T-cell (primary cell): ENCODE data around the gene CRABP2. TPM values are rescaled to one million over a fixed set of nuclear protein-coding genes. Genes with fewer than 3 reads are reported as not detected.

Experiments used
- ATAC-seq, 4 experiments: fragments of 200-7000 bp in 3 of 4; fragments of 150-1000 bp in 1 of 4; cut with Tn5 transposase; replicated peaks in 1 of 4; 1 replicate in 3 of 4; 2 replicates in 1 of 4; pipeline ENCODE4 v1.10.0; 2021; ENCODE audit warnings: moderate library complexity in 3 of 4, mild to moderate bottlenecking in 2 of 4, moderate number of reproducible peaks in 1 of 4
- CTCF ChIA-PET, 2 donors: fragments of 300-600 bp; sonication (Branson Sonifier 250); formaldehyde crosslinking; loops; one replicate each; lab custom pipeline; 2022; ENCODE audit warnings: antibody characterized with exemption in 2 of 2; lab: Charles Lee
- POLR2A ChIA-PET, 2 donors: fragments of 300-600 bp; sonication (Branson Sonifier 250); formaldehyde crosslinking; loops; one replicate each; lab custom pipeline; 2022; ENCODE audit warnings: antibody characterized with exemption in 2 of 2; lab: Charles Lee
- DNase-seq, 35 experiments: peaks; one replicate each; pipeline versions ENCODE4 v3.0.0 to v3.0.0-alpha.2; 2013 to 2023
- H3K27ac ChIP-seq: one replicate; pipeline ENCODE4 v1.5.1; 2013; ENCODE audit warnings: low read length
- H3K27me3 ChIP-seq, 2 experiments: replicated peaks in 1 of 2; 1 replicate in 1 of 2; 2 replicates in 1 of 2; pipeline versions ENCODE4 v1.6.1 to v1.7.0; 2013; ENCODE audit warnings: low read length in 1 of 2, mixed read lengths in 1 of 2; ENCODE audit not compliant: control insufficient read depth in 2 of 2, insufficient read depth in 2 of 2; ENCODE audit errors: extremely low read depth in 1 of 2
- H3K36me3 ChIP-seq, 2 donors: 1 replicate in 1 of 2; 2 replicates in 1 of 2; pipeline versions ENCODE4 v1.6.1 to v1.7.0; 2013; ENCODE audit warnings: low read length in 1 of 2; ENCODE audit not compliant: control insufficient read depth in 2 of 2, insufficient read depth in 1 of 2; ENCODE audit errors: extremely low read depth in 1 of 2
- H3K4me1 ChIP-seq, 2 experiments: 1 replicate in 1 of 2; 2 replicates in 1 of 2; pipeline versions ENCODE4 v1.6.1 to v1.7.0; 2013; ENCODE audit warnings: low read length in 2 of 2, mixed read lengths in 1 of 2; ENCODE audit not compliant: insufficient read depth in 2 of 2, control insufficient read depth in 1 of 2; ENCODE audit errors: extremely low read depth in 1 of 2
- H3K4me3 ChIP-seq, 2 donors: 1 replicate in 1 of 2; 2 replicates in 1 of 2; pipeline versions ENCODE4 v1.5.1 to v1.7.0; 2013; ENCODE audit warnings: mild to moderate bottlenecking in 2 of 2, low read length in 1 of 2, moderate library complexity in 1 of 2; ENCODE audit not compliant: control insufficient read depth in 1 of 2; ENCODE audit errors: extremely low read depth in 1 of 2
- H3K9me3 ChIP-seq: 2 replicates; pipeline ENCODE4 v1.7.0; 2013
- H3K27ac Mint-ChIP-seq, 2 donors: one replicate each; pipeline ENCODE4 v1.8.0; 2020 to 2021; ENCODE audit warnings: mild to moderate bottlenecking in 2 of 2, mixed read lengths in 2 of 2
- H3K27me3 Mint-ChIP-seq, 2 donors: one replicate each; pipeline ENCODE4 v1.8.0; 2021 to 2022; ENCODE audit warnings: mixed read lengths in 2 of 2
- H3K36me3 Mint-ChIP-seq: one replicate; pipeline ENCODE4 v1.8.0; 2021; ENCODE audit warnings: mixed read lengths
- H3K4me1 Mint-ChIP-seq, 3 donors: one replicate each; pipeline ENCODE4 v1.8.0; 2020 to 2022; ENCODE audit warnings: mixed read lengths in 3 of 3, mild to moderate bottlenecking in 1 of 3
- H3K4me3 Mint-ChIP-seq, 3 donors: one replicate each; pipeline ENCODE4 v1.8.0; 2020 to 2022; ENCODE audit warnings: mild to moderate bottlenecking in 3 of 3, mixed read lengths in 3 of 3, moderate library complexity in 3 of 3
- H3K9me3 Mint-ChIP-seq, 3 donors: one replicate each; pipeline ENCODE4 v1.8.0; 2020 to 2022; ENCODE audit warnings: mixed read lengths in 3 of 3
- WGBS: methylation state at CpG from one replicate; pipeline ENCODE4 v1.1.5; 2013; ENCODE audit warnings: missing lambda C conversion rate; ENCODE audit not compliant: insufficient coverage; 5-methylcytosine and 5-hydroxymethylcytosine counted together
- total RNA-seq, 35 experiments: library from RNA in 6 of 35; stranded (reverse) in 6 of 35; fragments of 120-200 nt in 1 of 35; gene quantifications; one replicate each; pipeline versions ENCODE4 v1.2.1 to v1.2.4 and lab custom pipeline; 2013 to 2026

CRABP2 gene
- total RNA-seq, 5 donors from 2014 or later (not counting 1 experiment from before 2014, with no cell fraction given) = 0.76 to 3.6 (median 1.6) TPM

DNA sequence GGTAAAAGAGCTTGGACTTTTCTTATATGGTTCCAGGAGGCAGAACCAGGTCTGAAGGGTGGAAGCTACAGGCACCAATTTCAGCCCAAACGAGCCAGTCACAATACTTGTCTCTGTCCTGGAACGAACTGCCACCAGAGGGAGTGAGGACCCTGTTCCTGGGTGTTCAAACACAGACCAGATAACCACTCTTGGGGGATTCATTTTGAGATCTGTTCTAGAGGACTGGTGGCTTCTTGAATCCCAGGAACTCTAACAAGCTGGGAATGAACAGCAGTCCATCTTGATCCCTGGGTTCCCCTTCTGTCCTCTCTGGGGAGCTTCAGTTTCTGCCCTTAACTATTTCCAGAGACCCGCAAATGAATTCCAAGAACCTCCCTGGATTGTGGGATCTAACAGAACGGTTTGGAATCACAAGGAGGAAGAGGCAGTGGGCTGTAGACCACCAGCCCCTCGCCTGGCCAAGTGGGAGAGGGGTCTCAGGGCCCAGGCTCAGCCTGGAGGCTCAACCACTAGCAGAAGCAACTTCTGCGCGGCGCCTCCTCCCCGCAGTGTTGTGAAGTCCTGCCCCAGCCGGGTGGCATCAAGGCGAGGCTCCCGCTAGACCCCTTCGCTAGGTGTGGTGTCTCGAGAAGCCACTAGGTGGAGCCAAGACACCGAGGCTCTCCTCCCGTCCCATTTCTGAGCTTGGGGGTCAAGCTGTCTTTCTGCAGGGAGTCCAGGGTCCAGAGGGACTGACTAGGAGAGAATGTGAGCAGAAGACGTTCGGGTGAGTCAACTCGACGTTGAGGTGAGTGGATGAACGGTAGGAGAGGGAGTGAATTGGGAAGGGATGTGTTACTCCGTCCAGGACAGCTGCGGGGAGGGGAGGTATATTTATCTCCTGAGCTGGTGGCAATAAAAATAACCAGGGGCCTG is 16.1 kb downstream of the CRABP2 start:
- no peaks in the 10 kb centered on the region for H3K9me3 ChIP-seq
- ATAC-seq = peak; percentile 94 to 96 (median 96)
- no peak overlapping the region for H3K4me3 ChIP-seq
- Mint-ChIP-seq H3K9me3 (no peaks in the 10 kb centered on the region), H3K36me3 (no peaks in the 10 kb centered on the region), H3K4me1 (peaks cover 23 to 33% (median 26%) of the 10 kb centered on the region in 3 donors), H3K4me3 (peak overlapping the region in 1 of 3 donors; percentile 25), H3K27ac (peak overlapping the region in 1 of 2 donors; percentile 12), H3K27me3 (peaks cover 41 to 61% of the 10 kb centered on the region in 2 donors)
- 2% methylated on average over 18 of the region's 23 CpGs for WGBS
- H3K27me3 ChIP-seq = peaks cover 5 to 84% of the 10 kb centered on the region in 2 experiments
- no peaks in the 10 kb centered on the region for H3K36me3 ChIP-seq
- H3K4me1 ChIP-seq = peaks cover 18 to 32% of the 10 kb centered on the region in 2 experiments
- ChIA-PET POLR2A (interaction anchor here (0.5 to 0.6 kb wide), 3 partner anchors 53 to 110 kb away, joined by 3 to 6 read pairs (median 3); no protein-coding TSS in a partner anchor), CTCF (interaction anchor here (0.6 to 6.2 kb wide), 25 partner anchors 11 to 396 kb away, joined by 3 to 68 read pairs (median 4); partner anchors contain the start of genes CRABP2 (in 2 of the 2), METTL25B (in 2 of the 2), ISG20L2 (in 1 of the 2) and MRPL24 (in 1 of the 2))
- H3K27ac ChIP-seq = no peak overlapping the region
- peak; percentile 43 to 84 (median 70) for DNase-seq

DNA sequence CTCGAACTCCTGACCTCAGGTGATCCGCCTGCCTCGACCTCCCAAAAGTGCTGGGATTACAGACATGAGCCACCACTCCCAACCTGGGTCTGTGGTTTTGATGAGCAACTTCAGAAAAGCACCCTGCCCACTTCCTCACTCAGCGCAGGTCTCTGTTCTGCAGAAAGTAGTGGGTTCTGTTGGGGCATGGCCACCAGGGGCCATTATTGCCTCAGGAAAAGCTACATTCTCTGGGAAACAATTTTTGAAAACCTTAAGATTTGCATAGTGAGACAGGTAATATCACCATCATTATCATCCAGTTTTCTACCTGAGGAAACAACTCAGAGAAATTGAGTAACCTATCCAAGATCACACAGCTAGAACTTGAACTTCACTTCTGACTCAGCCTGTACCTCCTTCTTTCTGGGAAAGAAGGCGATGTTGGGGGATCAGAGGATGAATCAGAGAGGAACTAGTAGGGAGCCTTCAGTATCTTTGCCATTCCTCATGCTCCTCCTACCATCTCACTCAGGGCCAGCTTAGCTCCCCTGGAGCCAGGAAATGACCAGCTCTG is 21.1 kb downstream of the CRABP2 start:
- Mint-ChIP-seq H3K9me3 (no peaks in the 10 kb centered on the region), H3K27me3 (peaks cover 25 to 47% of the 10 kb centered on the region in 2 donors), H3K36me3 (no peaks in the 10 kb centered on the region), H3K27ac (no peak overlapping the region), H3K4me3 (no peak overlapping the region), H3K4me1 (peaks cover 17 to 19% (median 19%) of the 10 kb centered on the region in 3 donors)
- DNase-seq (peak in 3 of 35 experiments; percentile 20 to 47 (median 31)), ATAC-seq (peak; percentile 70 to 86 (median 78))
- H3K36me3 ChIP-seq = no peaks in the 10 kb centered on the region
- H3K4me3 ChIP-seq = no peak overlapping the region
- H3K4me1 ChIP-seq = peaks cover 3 to 11% of the 10 kb centered on the region in 2 experiments
- peaks cover 6 to 66% of the 10 kb centered on the region in 2 experiments for H3K27me3 ChIP-seq
- H3K9me3 ChIP-seq = no peaks in the 10 kb centered on the region
- H3K27ac ChIP-seq = no peak overlapping the region
- ChIA-PET POLR2A (no interaction called here), CTCF (interaction anchor here (0.6 to 1.8 kb wide), 5 partner anchors 22 to 244 kb away, joined by 3 to 7 read pairs (median 3); partner anchors contain the start of gene CRABP2 (in 1 of the 2))
- WGBS = 0% methylated on average over 2 of the region's 5 CpGs

DNA sequence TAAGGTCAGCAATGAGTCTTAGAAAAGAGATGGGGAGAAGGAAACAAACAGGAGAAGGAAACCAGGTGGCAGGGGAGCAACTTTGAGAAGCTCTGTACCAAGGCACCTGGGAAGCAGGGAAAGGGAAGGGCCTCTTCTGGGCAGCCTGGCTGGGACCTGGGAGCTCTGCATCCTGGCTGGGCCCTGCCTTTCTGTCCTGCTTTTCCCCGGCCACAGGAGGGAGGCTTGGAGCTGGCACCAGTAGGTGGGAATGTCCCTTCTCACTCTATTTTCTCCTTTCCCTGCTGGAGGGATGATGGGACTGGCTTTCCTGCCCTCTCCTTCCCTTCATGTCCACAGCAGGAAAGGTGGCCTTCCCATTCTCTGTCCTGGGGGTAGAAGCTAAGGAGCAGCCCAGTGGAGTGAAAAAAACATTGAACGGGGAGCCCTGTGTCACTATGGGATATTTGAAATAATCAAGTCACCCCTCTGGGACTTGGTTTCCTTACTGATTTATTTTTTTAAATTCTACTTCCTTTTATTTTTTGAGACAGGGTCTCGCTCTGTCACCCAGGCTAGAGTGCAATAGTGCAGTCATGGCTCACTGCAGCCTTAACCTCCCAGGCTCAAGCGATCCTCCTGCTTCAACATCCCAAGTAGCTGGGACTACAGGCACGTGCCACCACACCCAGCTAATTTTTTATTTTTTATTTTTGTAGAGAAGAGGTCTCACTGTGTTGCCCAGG is 23.1 kb downstream of the CRABP2 start:
- peaks cover 9 to 71% of the 10 kb centered on the region in 2 experiments for H3K27me3 ChIP-seq
- POLR2A ChIA-PET = no interaction called here
- 100% methylated on average over 1 of the region's 5 CpGs for WGBS

DNA sequence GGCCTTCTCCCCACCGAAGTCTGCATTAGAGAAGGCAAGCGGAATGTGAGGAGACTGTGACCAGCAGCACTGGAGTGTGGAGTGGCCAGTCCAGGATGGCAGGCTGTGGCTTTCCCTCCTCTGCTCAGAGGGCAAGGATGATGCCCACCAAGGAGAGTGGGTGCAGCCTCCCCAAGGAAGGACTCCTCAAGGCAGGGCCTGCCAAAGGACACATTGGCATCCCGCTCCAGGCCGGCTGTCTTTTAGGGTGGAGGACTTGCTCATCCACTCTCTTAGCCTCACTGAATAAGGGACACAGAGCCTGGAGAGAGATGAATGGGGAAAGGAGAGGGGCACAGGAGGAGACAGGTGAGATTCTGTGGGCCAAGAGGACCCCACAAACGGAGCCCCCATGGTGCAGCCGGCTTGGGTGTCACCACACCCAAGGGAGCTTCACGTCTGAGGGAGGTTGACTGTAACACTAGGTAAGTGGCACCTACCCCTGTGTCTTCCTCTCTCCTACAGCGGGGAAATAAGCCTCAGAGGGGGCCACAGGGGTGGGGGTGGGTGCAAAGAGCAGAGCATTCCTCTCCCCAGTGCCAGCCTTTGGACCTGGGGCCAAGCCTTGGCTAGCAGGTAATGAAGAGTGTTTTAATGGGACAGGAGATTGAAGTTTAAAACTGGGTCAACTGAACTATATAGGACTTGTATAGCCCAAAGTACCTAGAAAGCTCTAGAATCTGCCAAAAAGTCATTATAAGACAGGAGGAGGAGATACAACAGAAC is 24.0 kb downstream of the CRABP2 start:
- no peaks in the 10 kb centered on the region for H3K36me3 ChIP-seq
- H3K36me3 Mint-ChIP-seq = no peaks in the 10 kb centered on the region
- H3K4me1 ChIP-seq = peaks cover 3 to 24% of the 10 kb centered on the region in 2 experiments
- no peaks in the 10 kb centered on the region for H3K9me3 Mint-ChIP-seq
- ChIA-PET CTCF (no interaction called here), POLR2A (no interaction called here)
- no peak for DNase-seq
- no peak overlapping the region for H3K27ac ChIP-seq
- H3K4me1 Mint-ChIP-seq = peaks cover 28 to 34% (median 30%) of the 10 kb centered on the region in 3 donors
- H3K27me3 Mint-ChIP-seq = peaks cover 41 to 58% of the 10 kb centered on the region in 2 donors
- H3K27ac Mint-ChIP-seq = no peak overlapping the region
- no peak for ATAC-seq
- no peaks in the 10 kb centered on the region for H3K9me3 ChIP-seq
- H3K4me3 ChIP-seq = no peak overlapping the region
- no peak overlapping the region for H3K4me3 Mint-ChIP-seq
- peaks cover 9 to 74% of the 10 kb centered on the region in 2 experiments for H3K27me3 ChIP-seq
- WGBS = 100% methylated on average over 2 of the region's 8 CpGs

More for the DNA sequence above, 23.1 kb downstream of the CRABP2 start:
- DNase-seq (no peak), ATAC-seq (no peak)
- Histone ChIP-seq H3K4me3 (no peak overlapping the region), H3K4me1 (peaks cover 3 to 18% of the 10 kb centered on the region in 2 experiments), H3K36me3 (no peaks in the 10 kb centered on the region), H3K27ac (no peak overlapping the region), H3K9me3 (no peaks in the 10 kb centered on the region)
- Mint-ChIP-seq H3K4me3 (no peak overlapping the region), H3K27me3 (peaks cover 36 to 56% of the 10 kb centered on the region in 2 donors), H3K4me1 (peaks cover 26 to 30% (median 29%) of the 10 kb centered on the region in 3 donors), H3K27ac (no peak overlapping the region), H3K9me3 (no peaks in the 10 kb centered on the region), H3K36me3 (no peaks in the 10 kb centered on the region)
- CTCF ChIA-PET = interaction anchor here in 1 of 2 donors (1.2 kb wide), 1 partner anchor 43 kb away, joined by 3 read pairs; no protein-coding TSS in a partner anchor

DNA sequence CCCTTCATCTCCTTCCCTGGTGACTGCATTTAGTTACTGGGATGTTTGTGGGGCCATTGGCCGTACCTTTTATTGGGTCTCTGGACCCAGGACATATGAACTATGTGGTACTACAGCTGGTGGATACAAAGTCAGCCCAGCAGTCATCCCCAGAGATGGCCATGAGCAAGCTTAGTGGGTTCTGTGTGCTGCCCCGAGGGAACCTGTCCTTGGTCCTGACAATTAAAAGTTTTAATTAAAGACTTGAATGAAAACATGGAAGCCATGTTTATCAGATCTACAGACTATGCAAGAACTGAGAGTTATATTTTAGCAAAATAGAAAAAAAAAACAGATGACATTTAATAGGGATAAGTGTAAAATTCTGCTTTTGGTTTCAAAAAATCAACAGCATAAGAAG is 25.3 kb downstream of the CRABP2 start:
- peaks cover 9 to 78% of the 10 kb centered on the region in 2 experiments for H3K27me3 ChIP-seq
- peak overlapping the region in 1 of 2 donors; percentile 8 for H3K27ac Mint-ChIP-seq
- H3K36me3 Mint-ChIP-seq = no peaks in the 10 kb centered on the region
- H3K27ac ChIP-seq = no peak overlapping the region
- H3K4me1 Mint-ChIP-seq = peaks cover 28 to 34% (median 30%) of the 10 kb centered on the region in 3 donors
- peaks cover 41 to 67% of the 10 kb centered on the region in 2 donors for H3K27me3 Mint-ChIP-seq
- H3K36me3 ChIP-seq = no peaks in the 10 kb centered on the region
- H3K9me3 Mint-ChIP-seq = no peaks in the 10 kb centered on the region
- peaks cover 3 to 24% of the 10 kb centered on the region in 2 experiments for H3K4me1 ChIP-seq
- no peaks in the 10 kb centered on the region for H3K9me3 ChIP-seq
- WGBS = 69% methylated on average over 2 of the region's 2 CpGs
- DNase-seq (no peak), ATAC-seq (no peak)
- H3K4me3 Mint-ChIP-seq = no peak overlapping the region
- ChIA-PET POLR2A (interaction anchor here in 1 of 2 donors (0.6 kb wide), 1 partner anchor 49 kb away, joined by 3 read pairs; the partner anchor contains the start of gene ISG20L2), CTCF (interaction anchor here in 1 of 2 donors (1.0 kb wide), 1 partner anchor 55 kb away, joined by 3 read pairs; no protein-coding TSS in a partner anchor)
- H3K4me3 ChIP-seq = no peak overlapping the region
